ENCODE results near the gene VWA2. TPM values are rescaled to one million over a fixed set of nuclear protein-coding genes. Genes with fewer than 3 reads are reported as not detected.
"Not testable (repeated sequence)": the region's sequence is repeated elsewhere in the genome, so short reads cannot be mapped to it uniquely, and the experiment has no call there.

The VWA2 gene
- total RNA-seq, 2 experiments from 2014 or later = not detected

GRCh38 chr10:114322344-114322743 lies 83.3 kb downstream of the VWA2 start:
- Mint-ChIP-seq H3K9me3 (no peaks in the 10 kb centered on the region), H3K27ac (no peak overlapping the region), H3K27me3 (no peaks in the 10 kb centered on the region), H3K4me3 (no peak overlapping the region), H3K36me3 (no peaks in the 10 kb centered on the region), H3K4me1 (no peaks in the 10 kb centered on the region)
- DNase-seq = no peak

GRCh38 chr10:114323023-114323422 lies 84.0 kb downstream of the VWA2 start:
- no peaks in the 10 kb centered on the region for H3K27me3 Mint-ChIP-seq
- DNase-seq = no peak
- H3K36me3 Mint-ChIP-seq = no peaks in the 10 kb centered on the region
- no peak overlapping the region for H3K4me3 Mint-ChIP-seq
- H3K4me1 Mint-ChIP-seq = no peaks in the 10 kb centered on the region
- H3K9me3 Mint-ChIP-seq = no peaks in the 10 kb centered on the region
- H3K27ac Mint-ChIP-seq = no peak overlapping the region

- H3K4me1 Mint-ChIP-seq = no peaks in the 10 kb centered on the region
- H3K9me3 Mint-ChIP-seq = no peaks in the 10 kb centered on the region
- no peak for DNase-seq
- H3K36me3 Mint-ChIP-seq = no peaks in the 10 kb centered on the region
- no peaks in the 10 kb centered on the region for H3K27me3 Mint-ChIP-seq
- H3K27ac Mint-ChIP-seq = no peak overlapping the region
- H3K4me3 Mint-ChIP-seq = no peak overlapping the region
Measured at GRCh38 chr10:114326795-114327194, 87.7 kb downstream of the VWA2 start.

GRCh38 chr10:114327537-114328440 lies 88.7 kb downstream of the VWA2 start:
- no peaks in the 10 kb centered on the region for H3K4me1 Mint-ChIP-seq
- H3K27me3 Mint-ChIP-seq = no peaks in the 10 kb centered on the region
- no peaks in the 10 kb centered on the region for H3K36me3 Mint-ChIP-seq
- H3K9me3 Mint-ChIP-seq = no peaks in the 10 kb centered on the region
- no peak overlapping the region for H3K27ac Mint-ChIP-seq
- H3K4me3 Mint-ChIP-seq = no peak overlapping the region
- no peak for DNase-seq

DNA sequence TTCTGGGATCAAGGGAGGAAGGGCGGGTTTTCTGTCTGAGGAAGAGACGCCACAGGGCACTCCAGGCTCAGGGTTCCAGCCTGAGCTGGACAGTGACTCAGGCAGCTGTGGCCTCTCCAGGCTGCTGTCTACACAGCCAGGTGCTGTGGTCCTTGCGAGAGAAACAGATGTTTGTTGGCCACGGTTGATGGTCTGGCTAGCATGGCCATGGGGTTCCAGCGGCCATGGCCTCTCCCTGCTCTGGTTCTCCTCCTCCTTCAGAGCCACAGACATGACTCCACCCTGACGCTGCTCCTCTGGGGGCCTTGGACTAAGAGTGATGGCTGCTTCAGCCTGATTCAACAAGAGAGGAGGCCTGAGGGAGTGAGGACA lies 89.4 kb downstream of the VWA2 start:
- Mint-ChIP-seq H3K4me3 (no peak overlapping the region), H3K9me3 (no peaks in the 10 kb centered on the region), H3K27me3 (no peaks in the 10 kb centered on the region), H3K27ac (no peak overlapping the region), H3K36me3 (no peaks in the 10 kb centered on the region), H3K4me1 (no peaks in the 10 kb centered on the region)
- DNase-seq = no peak

- H3K27ac Mint-ChIP-seq = no peak overlapping the region
- no peaks in the 10 kb centered on the region for H3K36me3 Mint-ChIP-seq
- DNase-seq = no peak
- no peaks in the 10 kb centered on the region for H3K4me1 Mint-ChIP-seq
- no peak overlapping the region for H3K4me3 Mint-ChIP-seq
- peaks cover 1% of the 10 kb centered on the region for H3K27me3 Mint-ChIP-seq
- no peaks in the 10 kb centered on the region for H3K9me3 Mint-ChIP-seq
Measured at GRCh38 chr10:114328874-114329273, 89.8 kb downstream of the VWA2 start.

DNA sequence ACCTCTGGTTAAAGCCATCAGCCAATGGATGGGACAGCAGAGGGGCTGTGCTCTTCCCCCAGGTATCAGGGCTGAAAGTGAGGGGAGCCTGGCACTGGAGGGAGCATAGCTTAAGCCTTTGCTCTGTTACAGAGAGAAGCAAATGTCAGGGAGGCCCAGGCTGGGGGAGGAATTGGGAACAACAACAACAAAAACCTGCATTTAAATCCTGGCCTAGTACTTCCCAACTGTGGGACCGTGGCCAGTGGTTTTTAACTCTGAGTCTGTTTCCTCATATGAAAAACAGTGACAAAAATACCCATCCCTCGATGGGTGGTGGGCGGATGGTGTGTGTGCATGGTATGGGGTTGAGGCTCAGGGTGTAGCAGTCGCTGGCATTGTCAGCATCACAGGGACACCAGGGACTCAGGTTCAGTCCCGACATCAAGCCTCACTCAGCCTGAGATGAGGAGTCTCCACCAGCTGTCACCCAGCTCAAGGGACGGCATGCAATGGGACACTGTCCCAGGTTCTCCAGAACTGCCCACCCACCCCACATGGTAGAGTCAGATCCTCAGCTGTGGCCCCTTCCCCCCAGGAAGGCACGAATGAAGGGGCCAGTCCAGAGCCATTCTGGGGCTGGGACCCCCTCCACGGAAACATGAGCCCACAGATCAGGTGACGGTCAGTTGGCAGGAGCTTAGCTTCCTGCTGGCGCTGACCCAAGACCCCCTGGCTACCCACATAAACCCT lies 90.7 kb downstream of the VWA2 start:
- Mint-ChIP-seq H3K4me1 (peaks cover 7% of the 10 kb centered on the region), H3K9me3 (no peaks in the 10 kb centered on the region), H3K4me3 (no peak overlapping the region), H3K27me3 (peaks cover 8% of the 10 kb centered on the region), H3K36me3 (no peaks in the 10 kb centered on the region), H3K27ac (no peak overlapping the region)
- no peak for DNase-seq

GRCh38 chr10:114332301-114333192 lies 93.5 kb downstream of the VWA2 start:
- DNase-seq = no peak
- H3K4me3 Mint-ChIP-seq = no peak overlapping the region
- no peaks in the 10 kb centered on the region for H3K36me3 Mint-ChIP-seq
- no peak overlapping the region for H3K27ac Mint-ChIP-seq
- peaks cover 9% of the 10 kb centered on the region for H3K27me3 Mint-ChIP-seq
- no peaks in the 10 kb centered on the region for H3K9me3 Mint-ChIP-seq
- peaks cover 25% of the 10 kb centered on the region for H3K4me1 Mint-ChIP-seq

DNA sequence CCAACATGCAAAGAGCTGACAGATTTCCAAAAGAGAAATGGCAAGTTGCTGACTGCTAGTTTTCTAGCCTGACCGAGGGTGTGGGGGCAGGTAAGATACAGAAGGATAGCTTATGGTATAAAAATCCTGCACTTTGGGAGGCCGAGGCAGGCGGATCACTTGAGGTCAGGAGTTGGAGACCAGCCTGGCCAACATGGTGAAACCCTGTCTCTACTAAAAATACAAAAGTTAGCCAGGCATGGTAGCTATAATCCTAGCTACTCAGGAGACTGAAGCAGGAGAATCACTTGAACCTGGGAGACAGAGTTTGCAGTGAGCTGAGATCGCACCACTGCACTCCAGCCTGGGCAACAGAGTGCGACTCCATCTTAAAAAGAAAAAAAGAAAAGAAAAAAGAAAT lies 94.4 kb downstream of the VWA2 start:
- H3K27me3 Mint-ChIP-seq, DNase-seq, H3K36me3 Mint-ChIP-seq: not testable (repeated sequence)

DNA sequence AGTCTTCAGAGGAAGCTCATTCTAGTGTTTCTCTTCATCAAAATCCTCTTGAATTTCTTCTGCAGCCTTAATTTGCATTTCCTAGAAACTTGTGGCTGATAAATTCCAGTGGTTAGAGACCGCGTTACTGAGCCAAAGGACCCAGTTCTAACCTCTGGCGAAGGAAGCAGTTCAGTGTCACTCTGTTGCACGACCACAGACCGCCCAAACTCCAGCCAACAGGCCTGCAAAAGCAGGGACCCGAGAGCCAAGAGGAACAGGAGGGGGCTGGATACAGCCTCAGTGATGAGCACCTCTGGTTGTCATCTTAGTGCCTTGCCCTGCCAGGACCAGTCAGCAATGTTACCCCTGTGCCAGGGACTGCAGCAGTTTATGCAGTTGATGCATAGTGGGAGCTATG lies 95.2 kb downstream of the VWA2 start:
- Mint-ChIP-seq H3K27me3 (peaks cover 9% of the 10 kb centered on the region), H3K4me1 (peaks cover 29% of the 10 kb centered on the region), H3K36me3 (no peaks in the 10 kb centered on the region), H3K27ac (no peak overlapping the region), H3K9me3 (no peaks in the 10 kb centered on the region), H3K4me3 (no peak overlapping the region)
- peak; percentile 14 for DNase-seq

More for the DNA sequence above, 94.4 kb downstream of the VWA2 start:
- not testable (repeated sequence) for H3K9me3 Mint-ChIP-seq, H3K4me3 Mint-ChIP-seq, H3K27ac Mint-ChIP-seq
- peaks cover 29% of the 10 kb centered on the region for H3K4me1 Mint-ChIP-seq

- Mint-ChIP-seq H3K4me3 (no peak overlapping the region), H3K9me3 (no peaks in the 10 kb centered on the region), H3K27ac (no peak overlapping the region), H3K36me3 (no peaks in the 10 kb centered on the region), H3K27me3 (peaks cover 9% of the 10 kb centered on the region), H3K4me1 (peaks cover 29% of the 10 kb centered on the region)
- no peak for DNase-seq
Measured at GRCh38 chr10:114335614-114336013, 96.6 kb downstream of the VWA2 start.

DNA sequence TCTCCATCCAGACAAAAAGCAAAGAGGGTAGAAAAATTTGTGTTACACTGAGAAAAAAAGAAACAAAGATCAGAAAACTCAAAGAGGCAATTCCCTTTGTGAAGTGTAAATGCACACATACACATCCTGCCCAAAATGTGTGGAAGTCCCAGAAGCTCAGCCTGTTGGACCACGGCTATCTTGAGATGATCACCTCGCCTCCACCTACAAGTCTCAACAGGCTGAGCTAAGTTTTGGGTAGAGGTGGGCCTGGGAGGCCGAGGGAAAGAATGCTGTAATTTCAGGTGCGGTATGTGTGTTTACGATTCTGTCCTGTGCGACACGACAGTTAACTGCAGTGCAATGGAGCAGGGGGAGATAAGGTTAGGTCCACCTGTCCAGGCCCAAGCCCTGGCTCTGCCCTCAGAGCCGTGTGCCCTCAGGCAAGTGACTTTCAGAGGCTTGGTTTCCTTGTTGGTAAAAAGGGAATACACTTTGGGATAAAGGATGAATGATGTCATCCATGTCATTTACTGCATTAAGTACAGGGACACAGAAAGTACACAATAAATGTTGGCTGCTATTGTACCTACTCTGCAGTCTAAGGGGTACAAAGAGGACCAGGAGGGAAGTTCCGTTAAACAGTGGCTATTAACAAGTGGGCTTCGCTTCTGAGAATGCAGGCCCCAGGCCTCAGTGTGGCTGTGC lies 97.9 kb downstream of the VWA2 start:
- H3K9me3 Mint-ChIP-seq = no peaks in the 10 kb centered on the region
- no peaks in the 10 kb centered on the region for H3K36me3 Mint-ChIP-seq
- no peak overlapping the region for H3K4me3 Mint-ChIP-seq
- H3K27ac Mint-ChIP-seq = peak overlapping the region; percentile 14
- DNase-seq = no peak
- peaks cover 9% of the 10 kb centered on the region for H3K27me3 Mint-ChIP-seq
- H3K4me1 Mint-ChIP-seq = peaks cover 29% of the 10 kb centered on the region

DNA sequence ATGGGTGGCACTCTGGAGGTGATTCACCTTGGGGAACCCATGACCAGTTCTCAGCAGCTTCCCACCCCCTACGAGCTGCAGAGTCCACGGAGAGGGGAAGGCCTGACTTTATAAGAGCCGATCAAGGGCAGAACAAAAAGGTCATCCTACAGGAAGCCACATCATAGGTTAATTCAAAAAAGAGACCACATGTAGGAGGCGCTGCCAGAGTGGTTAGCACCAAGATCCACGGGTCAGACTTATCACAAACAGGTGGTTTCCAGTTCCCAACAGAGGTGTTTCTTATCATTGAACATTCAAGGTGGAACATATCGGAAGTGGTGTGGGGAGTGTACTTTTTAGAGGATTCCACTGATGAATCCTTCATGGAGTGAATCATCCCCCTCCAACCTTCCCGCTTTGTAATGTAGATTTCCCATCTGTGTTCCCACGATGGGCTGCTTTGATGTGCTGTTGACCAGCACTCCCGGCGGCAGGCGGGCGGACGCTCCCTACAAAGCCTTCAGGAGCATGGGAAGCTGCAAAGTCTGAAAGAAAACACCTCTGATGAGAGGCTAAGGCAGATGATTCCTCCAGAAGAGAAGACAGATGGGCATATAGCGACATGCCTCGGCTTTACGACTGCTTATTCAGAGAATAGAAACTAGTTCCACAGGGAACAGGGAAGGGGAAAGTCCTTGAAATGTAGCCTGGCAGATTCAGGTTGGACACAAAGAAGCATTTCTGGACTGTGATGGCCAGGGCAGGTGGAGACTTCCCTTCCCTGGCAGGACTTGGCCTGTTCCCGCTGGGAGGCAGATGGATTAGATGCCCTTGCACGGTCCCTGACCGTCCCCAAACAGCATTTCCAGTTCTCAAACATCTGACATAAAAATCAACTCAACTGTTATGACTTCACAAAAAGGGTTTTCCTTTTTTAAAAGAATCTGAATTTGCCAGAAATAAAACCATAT lies 98.7 kb downstream of the VWA2 start:
- H3K36me3 Mint-ChIP-seq = no peaks in the 10 kb centered on the region
- peak; percentile 61 for DNase-seq
- H3K9me3 Mint-ChIP-seq = no peaks in the 10 kb centered on the region
- peak overlapping the region; percentile 42 for H3K27ac Mint-ChIP-seq
- peaks cover 9% of the 10 kb centered on the region for H3K27me3 Mint-ChIP-seq
- H3K4me3 Mint-ChIP-seq = peak overlapping the region; percentile 22
- peaks cover 29% of the 10 kb centered on the region for H3K4me1 Mint-ChIP-seq

DNA sequence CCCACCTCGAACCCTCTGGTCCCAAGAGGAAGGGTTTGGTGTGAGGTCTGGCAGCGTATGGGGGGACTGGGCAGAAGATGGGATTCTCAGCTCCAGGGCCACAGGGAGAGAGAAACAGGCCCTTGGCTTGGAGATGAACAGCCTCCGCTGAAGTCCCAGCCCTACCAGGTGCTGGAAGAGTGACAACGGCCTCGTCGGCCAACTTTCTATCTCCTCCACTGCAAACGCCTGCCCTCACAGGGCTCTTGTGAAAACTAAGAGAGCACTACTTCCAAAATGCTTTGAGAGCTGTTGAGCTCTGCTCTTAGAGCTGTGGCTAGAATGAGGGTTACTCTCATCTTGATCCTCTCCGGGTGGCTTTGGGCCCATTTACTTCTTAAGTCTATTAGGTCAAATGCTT lies 101.8 kb downstream of the VWA2 start:
- no peak overlapping the region for H3K4me3 Mint-ChIP-seq
- no peaks in the 10 kb centered on the region for H3K9me3 Mint-ChIP-seq
- H3K4me1 Mint-ChIP-seq = peaks cover 21% of the 10 kb centered on the region
- no peak for DNase-seq
- no peaks in the 10 kb centered on the region for H3K27me3 Mint-ChIP-seq
- no peak overlapping the region for H3K27ac Mint-ChIP-seq
- no peaks in the 10 kb centered on the region for H3K36me3 Mint-ChIP-seq
